C1 segment of cervical spinal cord (tissue), 14 donors: ENCODE measurements around the gene AMH.
"Not testable (repeated sequence)": the region's sequence is repeated elsewhere in the genome, so short reads cannot be mapped to it uniquely, and the experiment has no call there.

Experiments
- DNase-seq, 14 donors: peaks; one replicate each; lab custom pipeline; 2025; lab: John Stamatoyannopoulos, UW

The AMH gene

DNA sequence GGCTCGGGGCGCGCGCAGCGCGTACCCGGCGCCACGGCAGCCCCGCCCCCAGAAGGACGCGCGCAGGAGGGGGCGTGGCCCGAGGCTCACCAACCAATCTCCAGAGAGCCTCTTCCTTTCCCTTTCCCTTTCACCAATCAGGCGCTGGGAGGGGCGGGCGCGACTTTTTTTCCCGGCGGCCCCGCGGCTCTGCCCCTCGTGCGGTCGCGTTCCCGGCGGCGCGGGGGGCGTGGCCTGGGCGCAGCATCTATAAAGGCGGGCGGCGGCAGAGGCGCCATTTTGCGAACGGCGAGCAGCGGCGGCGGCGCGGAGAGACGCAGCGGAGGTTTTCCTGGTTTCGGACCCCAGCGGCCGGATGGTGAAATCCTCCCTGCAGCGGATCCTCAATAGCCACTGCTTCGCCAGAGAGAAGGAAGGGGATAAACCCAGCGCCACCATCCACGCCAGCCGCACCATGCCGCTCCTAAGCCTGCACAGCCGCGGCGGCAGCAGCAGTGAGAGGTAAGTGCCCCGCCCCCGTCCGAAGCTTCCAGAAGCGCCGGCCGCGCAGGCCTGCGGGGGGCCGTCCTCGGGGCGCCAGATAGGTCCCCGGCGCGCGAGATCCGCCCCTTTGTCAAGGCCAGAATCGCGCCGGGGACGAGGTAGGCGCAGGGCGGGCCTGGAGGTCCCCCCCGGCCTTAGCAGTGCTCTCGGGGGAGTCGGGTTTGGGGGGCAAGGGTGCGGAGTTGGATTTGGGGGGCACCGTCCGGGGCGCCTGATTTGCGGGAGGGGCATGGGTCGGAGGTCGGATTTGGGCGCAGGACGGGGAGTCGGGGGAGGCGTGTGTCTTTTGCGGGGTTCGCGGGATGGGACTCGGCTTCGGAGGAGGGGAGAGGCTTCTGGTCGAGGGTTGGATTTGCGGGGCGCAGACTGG lies 20.4 kb downstream of the AMH start:
- DNase-seq, result peak; percentile 82 to 98 (median 96)

- peak in 1 of 14 donors; percentile 57 for DNase-seq
Measured at GRCh38 chr19:2270157-2270422, 21.0 kb downstream of the AMH start.

DNA sequence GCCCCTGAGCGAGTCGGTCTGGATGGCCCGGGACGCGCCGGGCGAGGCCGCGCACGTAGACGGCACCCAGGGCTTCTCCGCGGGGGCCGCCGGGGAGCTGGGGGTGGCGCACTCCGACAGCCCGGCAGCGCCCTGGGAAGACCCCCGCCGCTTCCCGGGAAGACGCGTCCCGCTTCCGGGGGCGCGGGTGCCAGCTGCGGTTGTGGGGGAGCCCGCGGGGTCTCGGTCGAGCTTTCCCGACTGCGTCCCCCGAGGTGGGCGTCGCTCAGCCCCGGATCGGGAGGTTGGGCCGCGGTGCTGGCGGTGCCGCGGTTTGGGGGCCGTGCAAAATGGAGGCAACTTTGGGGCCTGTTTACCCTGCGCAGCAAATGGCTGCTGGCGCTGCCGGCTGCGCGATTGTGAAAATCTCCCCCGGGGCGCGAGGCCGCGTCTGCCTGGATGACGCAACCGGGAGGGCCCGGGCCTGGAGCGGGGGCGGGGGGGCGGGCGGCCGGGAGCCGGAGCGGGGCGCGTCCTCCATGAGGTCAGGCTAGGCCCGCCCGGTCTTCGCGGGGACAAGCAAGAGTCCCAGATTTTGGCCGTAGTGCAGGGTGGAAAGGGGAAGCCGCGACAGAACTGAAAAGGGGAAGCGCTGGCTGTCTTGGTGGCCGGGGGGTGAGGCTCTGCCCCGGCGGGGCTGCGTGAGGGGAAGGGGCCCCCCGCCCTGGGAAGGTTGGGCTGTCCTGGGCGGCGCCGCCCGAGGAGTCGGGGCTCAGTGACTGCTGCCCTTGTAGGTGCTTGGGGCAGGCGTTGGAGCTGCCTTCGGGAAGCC lies 21.5 kb downstream of the AMH start:
- DNase-seq, result peak; percentile 13 to 86 (median 69)

- DNase-seq, result peak in 2 of 14 donors; percentile 22 to 55
Measured at GRCh38 chr19:2271234-2272103, 22.3 kb downstream of the AMH start.

DNA sequence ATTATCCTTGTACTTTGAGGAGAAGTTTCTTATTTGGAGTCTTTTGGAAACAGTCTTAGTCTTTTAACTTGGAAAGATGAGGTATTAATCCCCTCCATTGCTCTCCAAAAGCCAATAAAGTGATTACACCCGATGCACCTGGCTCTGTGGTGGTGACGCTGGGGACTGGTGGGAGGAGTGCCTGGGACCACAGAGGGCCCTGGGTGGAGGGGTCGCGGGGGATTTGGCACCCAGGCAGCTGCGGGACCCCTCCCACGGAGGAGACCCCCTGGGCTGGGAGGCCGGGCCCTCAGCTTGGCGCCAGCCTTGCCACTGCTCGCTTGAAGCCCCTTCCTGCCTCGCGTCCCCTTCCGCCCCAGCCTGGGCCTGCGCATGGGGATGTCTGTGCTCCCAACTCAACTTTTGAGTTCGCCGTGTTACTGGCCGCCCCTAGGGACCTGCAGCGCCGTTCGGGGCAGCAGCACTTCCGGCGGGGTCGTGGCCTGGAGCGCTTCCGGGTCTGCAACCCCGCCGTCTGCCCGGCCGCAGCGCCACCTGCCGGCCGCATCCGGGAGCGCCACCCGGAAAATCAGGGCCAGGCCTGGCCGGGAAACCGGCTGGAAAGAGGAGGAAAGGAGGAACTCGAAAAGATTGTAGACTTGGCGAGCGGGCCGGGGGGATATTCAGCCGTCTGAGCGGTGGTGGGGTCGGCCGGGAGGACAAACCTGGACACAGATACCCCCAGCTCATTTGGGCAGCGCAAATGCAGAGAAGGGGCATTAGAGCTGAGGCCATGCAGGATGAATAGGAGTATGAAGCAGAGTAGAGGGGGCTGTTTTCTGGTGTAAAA lies 24.4 kb downstream of the AMH start:
- peak in 11 of 14 donors; percentile 21 to 80 (median 35) for DNase-seq

- no peak for DNase-seq
Measured at GRCh38 chr19:2274185-2274711, 25.1 kb downstream of the AMH start.

DNA sequence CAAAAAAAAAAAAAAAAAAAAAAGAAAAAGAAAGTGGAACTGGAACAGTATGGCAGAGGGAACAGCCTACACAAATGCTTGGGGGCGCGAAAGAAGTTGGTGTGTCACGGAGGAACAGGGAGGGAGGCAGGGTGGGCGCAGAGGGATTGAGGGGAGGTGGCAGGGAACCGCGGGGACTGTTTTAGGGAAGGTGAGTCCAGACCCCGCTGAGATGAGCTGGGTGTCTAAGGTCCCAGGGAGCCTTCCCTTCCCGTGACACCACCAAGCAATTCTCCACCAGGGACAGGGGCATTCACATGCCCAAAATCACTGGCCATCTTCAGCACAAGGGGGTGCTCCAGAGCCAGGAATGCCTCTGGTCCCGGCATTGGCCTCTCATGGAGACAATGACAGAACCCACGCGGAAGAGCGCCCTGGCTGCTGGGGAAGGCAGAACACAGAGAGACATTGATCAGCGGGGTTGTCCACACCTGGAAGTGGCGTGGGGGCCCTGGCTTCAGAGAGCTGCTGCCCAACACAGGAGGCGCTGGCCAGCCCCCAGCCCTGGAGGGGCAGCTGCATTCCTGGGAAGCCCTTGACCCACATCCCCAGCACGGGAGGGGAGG lies 25.9 kb downstream of the AMH start:
- peak in 9 of 14 donors; percentile 49 to 73 (median 58) for DNase-seq

DNA sequence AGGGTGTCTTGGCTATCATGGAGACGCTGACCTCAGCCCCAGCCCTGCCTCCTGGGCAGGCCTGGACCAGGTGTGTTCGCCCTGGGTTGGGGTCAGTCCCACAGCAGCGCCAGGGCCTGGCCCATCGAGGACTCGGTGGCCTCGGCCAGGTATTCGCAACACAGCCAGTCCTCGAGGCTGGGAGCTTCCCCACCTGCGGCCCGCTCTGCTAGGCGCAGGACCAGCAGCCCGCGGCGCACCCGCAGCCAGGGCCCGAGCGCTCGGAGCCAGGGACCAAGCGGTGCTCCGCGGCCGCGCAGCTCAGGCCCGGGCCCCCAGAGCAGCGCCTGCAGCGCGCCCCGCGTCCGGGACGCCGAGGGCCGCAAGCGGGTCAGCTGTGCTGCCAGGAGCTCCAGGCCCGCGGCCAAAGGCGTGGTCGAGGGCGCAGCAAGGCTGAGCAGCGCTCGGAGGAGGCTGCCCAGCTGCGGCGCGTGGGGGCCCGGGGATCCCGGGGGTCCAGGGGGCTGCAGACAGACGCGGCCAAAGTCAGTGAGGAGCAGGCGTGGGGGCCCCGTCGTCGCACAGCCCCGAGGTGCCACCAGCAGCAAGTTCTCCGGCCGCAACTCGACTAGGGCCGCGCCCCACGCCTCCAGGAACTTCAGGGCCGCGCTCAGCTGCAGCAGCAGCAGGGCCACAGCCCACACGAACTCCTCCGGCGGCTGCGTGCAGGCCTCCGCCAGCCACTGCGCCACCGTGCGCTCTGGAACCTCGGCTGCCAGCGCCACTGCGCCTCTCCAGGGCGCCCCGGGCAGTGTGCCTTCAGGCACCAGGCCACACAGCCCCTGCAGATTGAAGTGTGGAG lies 26.7 kb downstream of the AMH start:
- DNase-seq, result no peak

- DNase-seq, result no peak
Measured at GRCh38 chr19:2276429-2276986, 27.4 kb downstream of the AMH start.

GRCh38 chr19:2277138-2277537 lies 28.0 kb downstream of the AMH start:
- DNase-seq, result no peak

DNA sequence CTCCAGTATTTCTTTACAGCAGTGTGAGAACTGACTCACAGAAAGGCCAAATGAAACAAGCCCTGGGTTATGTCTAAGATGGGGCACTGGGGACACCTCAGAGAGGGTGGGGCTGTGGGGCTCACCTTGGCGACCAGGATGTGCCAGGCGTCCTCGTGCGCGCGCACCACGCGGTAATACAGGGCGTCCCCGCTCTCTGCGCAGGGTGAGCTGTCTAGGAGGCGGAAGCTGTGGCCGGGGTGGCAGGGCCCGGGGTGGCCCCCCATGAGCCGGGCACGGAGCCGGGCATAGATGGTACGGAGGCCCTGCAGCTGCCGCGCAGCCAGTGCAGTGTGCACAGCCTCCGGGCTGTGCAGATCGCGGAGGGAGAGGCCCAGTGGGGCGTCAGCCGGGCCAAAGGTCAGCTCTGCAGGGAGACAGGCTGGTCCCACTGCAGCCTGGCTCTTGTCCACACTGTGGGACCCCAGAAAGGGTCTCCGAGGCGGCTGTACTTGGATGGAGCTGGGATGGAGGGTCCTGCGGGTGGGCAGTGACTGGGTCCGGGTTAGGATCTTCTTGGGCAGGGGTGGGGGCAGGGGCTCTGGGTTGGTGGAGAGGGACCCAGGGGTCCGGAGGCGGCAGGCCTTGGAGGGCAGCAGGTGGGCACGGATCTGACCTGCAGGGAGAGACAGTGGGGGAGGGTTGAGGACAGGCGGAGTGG lies 29.5 kb downstream of the AMH start:
- no peak for DNase-seq

DNA sequence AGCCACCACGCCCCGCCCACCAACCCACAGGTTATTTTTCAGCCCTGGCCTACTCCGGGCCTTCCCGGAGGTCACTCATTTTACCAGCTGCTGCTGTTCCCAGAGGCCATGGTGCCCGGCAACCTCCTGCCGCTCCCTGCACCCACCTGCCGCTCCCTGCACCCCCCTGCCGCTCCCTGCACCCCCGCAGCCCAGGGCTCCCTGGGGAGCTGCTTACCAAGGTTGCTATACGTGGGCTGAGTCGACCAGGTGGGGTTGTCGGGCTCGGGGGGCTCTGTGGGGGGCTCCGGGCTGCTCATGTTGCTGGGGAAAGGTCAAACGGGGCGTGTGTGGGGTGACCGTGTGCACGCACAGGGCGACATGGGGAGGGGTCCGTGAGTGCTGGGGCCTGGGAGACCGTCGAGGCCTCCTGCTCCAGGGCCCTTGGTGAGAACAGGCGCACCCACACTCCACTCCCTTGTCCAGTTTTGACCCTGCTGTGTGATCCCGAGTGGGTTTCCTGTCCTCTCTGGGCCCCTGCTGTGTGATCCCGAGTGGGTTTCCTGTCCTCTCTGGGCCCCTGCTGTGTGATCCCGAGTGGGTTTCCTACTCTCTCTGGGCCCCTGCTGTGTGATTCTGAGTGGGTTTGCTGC lies 31.6 kb downstream of the AMH start:
- no peak for DNase-seq

GRCh38 chr19:2281265-2282061 lies 32.3 kb downstream of the AMH start:
- not testable (repeated sequence) for DNase-seq

- peak in 9 of 14 donors; percentile 13 to 70 (median 52) for DNase-seq
Measured at GRCh38 chr19:2282062-2282861, 33.1 kb downstream of the AMH start, which contains the start of gene PEAK3. Gene PEAK3 (minus strand): TSS chr19:2282175. CDS start chr19:2280931, 1,244 bp downstream.

GRCh38 chr19:2282862-2283237 lies 33.7 kb downstream of the AMH start:
- no peak for DNase-seq
